HG02840 (cell line): ENCODE results near the gene POT1.
A peak's percentile ranks its signal among the peaks of the same experiment; 100 is the strongest.

Experiments used
- ATAC-seq: cut with Tn5 transposase; IDR thresholded peaks from one replicate; pipeline ENCODE4 v1.9.1; 2021; ENCODE audit warnings: mild to moderate bottlenecking, moderate library complexity, moderate number of reproducible peaks; ENCODE audit not compliant: unreplicated experiment, low FRiP score

The POT1 gene

DNA sequence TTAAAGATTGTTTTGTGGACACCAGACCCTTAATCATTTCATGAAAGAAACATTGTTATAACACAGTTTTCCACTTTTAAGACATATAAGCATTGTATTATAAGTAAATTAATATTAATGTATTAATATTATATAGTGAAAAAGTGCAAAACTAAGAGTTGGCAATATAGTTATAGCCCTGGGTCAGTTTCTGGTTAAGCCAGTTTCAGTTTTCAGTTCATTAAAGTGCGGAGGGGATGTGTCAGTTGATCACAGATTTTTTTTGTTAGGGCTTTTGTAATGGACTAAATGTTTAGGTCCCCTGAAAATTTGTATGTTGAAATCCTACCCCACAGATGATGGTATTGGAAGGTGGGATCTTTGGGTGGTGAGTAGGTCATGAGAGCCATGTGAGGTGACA is 118.3 kb downstream of the POT1 start:
- ATAC-seq = no peak

DNA sequence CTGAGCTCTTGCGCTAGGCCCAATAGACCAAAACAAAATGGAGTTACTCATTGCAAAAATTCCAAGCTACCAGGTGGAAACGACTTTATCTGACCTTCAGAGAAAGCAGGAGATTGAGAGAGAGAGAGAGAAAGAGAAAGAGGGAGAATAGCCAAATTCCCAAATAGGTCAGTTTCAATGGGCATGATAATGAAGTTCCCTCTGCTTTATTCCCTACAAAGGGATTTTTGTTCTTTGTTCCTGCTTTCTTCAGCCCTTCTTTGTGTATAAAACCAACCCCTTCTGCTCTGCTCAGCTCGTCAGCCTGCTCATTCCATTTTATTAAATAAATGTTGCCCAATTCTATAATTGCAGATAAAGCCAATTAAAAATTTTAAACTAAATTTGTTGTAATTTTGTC is 119.0 kb downstream of the POT1 start:
- ATAC-seq = no peak

GRCh38 chr7:124808206-124808605 is 121.4 kb downstream of the POT1 start:
- no peak for ATAC-seq

- ATAC-seq = no peak
Measured at GRCh38 chr7:124801330-124801895, 128.2 kb downstream of the POT1 start.

DNA sequence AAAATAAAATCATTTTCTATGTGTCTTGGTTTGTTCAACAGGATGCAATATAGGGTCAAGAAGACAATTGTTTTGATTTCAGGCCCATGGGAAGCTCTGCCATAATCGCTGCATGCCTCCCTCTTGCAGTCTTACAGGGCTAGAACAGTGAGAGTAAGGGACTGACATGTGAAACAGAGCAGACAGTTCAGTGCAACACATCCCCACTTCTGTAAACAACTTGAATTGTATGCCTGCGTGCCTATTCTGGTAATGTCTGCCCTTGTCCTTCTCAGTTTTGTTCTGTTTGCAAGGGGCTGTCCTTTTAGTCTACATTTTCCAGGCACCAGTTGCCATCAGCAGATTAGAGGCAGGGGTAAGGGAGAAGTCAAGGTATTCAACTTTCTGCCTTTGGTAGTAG is 129.2 kb downstream of the POT1 start:
- no peak for ATAC-seq

DNA sequence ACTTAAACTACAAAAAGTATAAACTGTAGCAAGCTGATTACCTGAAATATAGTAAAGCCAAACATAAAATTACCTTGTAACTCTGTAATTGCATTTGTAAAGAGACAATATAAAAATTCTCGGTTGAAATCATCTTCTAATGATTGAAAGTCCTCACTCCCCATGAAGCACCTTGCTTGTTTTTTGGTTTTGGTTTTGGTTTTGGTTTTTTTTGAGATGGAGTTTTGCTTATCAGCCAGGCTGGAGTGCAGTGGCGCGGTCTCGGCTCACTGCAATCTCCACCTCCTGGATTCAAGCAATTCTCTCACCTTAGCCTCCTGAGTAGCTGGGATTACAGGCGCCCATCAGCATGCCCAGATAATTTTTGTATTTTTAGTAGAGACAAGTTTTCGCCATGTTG is 130.2 kb downstream of the POT1 start:
- no peak for ATAC-seq

DNA sequence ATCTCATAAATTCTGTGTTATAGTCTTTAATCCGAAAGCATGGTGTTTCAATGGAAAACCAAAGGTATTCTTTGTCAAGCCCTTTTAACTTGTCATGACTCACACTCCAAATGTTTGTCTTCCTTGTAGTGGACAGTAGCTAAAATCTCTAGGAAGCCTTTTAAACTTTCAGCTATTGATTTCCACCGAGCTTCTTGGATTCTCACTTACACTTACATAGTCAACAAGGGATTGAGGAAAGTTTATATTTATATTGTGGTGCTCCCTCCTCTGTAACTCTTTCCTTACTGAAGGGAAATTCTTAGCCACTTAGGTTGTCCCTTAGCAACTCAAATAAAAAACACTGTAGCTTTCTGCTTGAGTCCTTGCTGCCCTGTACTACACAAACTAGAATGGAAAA is 132.9 kb downstream of the POT1 start:
- no peak for ATAC-seq

DNA sequence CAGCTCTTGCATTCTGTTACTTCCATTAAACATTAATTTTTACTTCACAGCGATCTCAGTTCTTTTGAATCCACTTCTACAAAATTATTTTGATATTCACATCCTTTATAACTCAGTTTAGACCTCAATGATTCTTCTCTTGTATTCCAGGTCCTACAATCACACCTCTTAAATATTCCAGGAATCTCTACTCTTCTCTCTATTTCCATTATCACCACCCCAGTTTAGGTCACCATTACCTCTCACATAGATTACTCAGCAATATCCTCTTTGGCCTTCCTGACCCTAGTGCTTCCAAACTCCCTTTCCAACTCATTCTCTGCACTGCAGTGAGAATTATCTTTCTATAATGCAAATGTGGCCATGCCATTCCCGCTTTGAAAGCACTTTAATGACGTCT is 136.9 kb downstream of the POT1 start:
- ATAC-seq = no peak

DNA sequence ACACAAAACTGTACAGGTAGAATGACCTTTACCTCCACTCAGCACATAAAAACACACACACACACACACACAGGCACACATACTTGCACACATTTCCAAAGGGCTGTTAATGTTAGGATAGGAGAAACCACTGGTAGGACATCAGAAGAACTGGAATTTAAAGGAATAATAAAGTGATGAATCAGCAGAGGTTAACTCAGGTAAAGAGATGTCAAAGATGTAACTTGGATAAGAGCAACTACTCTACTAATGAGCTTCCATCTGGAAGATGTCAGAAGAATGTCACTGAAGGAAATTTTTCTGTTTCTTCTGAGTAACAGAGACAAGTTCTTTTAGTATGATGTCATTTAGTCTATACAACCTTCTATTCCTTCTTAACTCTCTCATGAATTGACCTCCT is 137.6 kb downstream of the POT1 start:
- no peak for ATAC-seq

GRCh38 chr7:124791426-124791825 is 138.2 kb downstream of the POT1 start:
- no peak for ATAC-seq

DNA sequence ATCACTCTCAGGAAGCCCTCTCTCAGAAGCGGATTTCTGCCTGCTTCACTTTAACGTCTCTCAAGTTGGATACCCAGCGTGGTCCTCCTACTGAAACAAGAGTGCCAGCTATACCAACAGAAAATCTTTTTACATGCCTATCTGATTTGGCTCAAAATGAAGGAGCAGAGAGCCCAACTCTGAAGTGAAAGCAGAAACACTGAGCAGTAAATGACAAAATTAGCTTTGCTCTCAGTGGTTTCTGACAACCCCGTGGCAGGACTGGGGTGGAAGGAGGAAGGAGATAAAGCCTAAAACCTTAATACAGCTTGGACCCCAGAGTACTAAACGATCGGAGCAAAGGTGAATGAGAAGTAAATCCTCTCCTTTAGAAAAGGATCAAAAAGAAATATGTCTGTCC is 139.0 kb downstream of the POT1 start:
- no peak for ATAC-seq

- ATAC-seq = no peak
Measured at GRCh38 chr7:124785994-124786393, 143.6 kb downstream of the POT1 start.

- ATAC-seq = peak; percentile 68
Measured at GRCh38 chr7:124784879-124785818, 144.5 kb downstream of the POT1 start.

GRCh38 chr7:124783271-124783670 is 146.4 kb downstream of the POT1 start:
- ATAC-seq = no peak

DNA sequence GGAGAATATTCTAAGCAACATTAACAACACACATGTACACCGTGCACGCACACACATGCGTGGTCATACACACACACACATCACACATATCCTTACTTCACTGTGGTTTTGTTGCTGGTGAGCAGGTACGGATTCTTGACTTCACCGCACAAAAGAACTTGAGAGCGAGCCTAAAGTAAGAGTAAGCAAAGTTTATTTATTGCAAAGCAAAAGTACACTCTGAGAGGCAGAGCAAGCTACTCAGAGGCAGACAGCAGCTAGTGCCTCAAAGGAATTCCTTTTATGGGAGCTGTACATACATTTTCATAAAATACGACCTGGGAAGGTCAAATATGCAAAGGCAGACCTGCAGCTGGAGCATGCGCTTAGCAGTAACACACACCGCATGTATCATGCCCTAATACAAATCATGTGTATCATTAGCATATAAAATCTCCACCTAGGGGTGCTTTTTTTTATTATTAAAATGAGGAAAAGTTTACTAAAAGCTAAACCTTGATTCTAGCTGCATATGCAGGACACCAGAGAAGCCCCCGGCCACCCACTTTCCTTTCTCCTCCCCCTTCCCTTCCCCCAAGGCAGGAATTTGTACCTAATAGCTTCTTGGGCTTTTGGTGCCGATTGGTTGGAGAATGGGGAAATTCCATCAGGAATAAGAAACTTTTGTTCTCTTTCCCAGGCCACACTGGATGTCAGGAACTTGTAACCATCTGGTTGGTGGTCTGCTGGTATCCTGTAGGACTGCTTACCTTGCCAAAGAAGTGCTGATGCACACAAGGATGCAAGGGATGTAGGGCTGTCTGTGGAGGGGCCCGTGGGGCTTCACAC is 147.5 kb downstream of the POT1 start:
- no peak for ATAC-seq

GRCh38 chr7:124781418-124781817 is 148.2 kb downstream of the POT1 start:
- ATAC-seq = no peak

GRCh38 chr7:124780608-124781007 is 149.0 kb downstream of the POT1 start:
- ATAC-seq = no peak

DNA sequence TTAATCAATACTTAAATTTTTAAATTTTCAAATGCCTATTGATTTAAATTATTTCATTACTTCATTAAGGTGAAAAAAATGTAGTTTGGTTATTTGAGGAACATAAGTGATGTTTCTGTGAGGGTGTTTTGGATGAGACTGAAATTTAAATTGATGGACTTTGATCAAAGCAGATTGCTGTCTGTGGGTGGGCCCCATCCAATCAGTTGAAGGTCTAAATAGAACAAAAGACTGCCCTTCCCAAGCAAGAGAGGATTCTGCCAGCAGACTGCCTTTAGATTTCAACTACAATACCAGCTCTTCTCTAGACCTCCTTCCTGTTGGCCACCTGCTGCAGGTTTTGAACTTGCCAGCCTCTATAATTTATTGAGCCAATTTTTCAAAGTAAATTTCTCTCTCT is 149.6 kb downstream of the POT1 start:
- ATAC-seq = no peak

GRCh38 chr7:124779620-124780019 is 150.0 kb downstream of the POT1 start:
- no peak for ATAC-seq

DNA sequence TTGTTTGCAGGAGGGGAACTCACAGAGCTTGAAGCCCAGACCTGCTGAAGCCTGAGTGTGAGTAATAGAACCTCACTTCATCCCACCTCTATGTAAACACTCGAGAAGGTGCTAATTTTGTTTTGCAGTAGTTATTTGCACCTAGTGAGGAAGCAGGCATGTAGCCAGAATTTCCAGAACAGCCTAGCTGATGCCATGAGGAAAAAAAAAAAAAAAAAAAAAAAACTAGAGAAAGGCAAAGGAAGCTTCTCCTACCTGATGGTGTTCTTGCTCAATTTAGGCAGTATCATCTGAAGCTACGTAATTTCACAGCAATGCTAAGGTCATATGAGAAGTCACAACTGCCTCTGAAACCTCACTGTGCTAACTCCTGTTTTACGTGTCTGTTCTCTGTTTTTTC is 150.4 kb downstream of the POT1 start:
- no peak for ATAC-seq

GRCh38 chr7:124777268-124777667 is 152.4 kb downstream of the POT1 start:
- no peak for ATAC-seq
